Uterus (tissue), 4 donors: Measurements from ENCODE around the gene RHOH. TPM values are rescaled to one million over a fixed set of nuclear protein-coding genes. Genes with fewer than 3 reads are reported as not detected.

ENCODE experiments used
- DNase-seq, 2 donors: peaks; one replicate each; pipeline ENCODE4 v3.0.0-alpha.2; 2019 to 2020
- H3K27ac ChIP-seq, 2 donors: fragments of 200-600 bp; sonication (generic); 1 replicate in 1 of 2; 2 replicates in 1 of 2; pipeline ENCODE4 v1.5.1; 2016 to 2018
- H3K27me3 ChIP-seq, 2 donors: fragments of 200-600 bp; sonication (generic); one replicate each; pipeline ENCODE4 v1.5.1; 2018 to 2019; ENCODE audit warnings: control low read depth in 1 of 2
- H3K36me3 ChIP-seq, 2 donors: fragments of 200-600 bp; sonication (generic); one replicate each; pipeline ENCODE4 v1.5.1; 2019; ENCODE audit warnings: control low read depth in 1 of 2
- H3K4me1 ChIP-seq, 2 donors: fragments of 200-600 bp; sonication (generic); one replicate each; pipeline ENCODE4 v1.5.1; 2018 to 2019; ENCODE audit warnings: control low read depth in 1 of 2
- H3K4me3 ChIP-seq, 2 donors: fragments of 200-600 bp; sonication (generic); 1 replicate in 1 of 2; 2 replicates in 1 of 2; pipeline ENCODE4 v1.5.1; 2018 to 2019; ENCODE audit warnings: mild to moderate bottlenecking in 1 of 2
- H3K9me3 ChIP-seq, 2 donors: fragments of 200-600 bp; sonication (generic); one replicate each; pipeline ENCODE4 v1.5.1; 2019; ENCODE audit warnings: control low read depth in 1 of 2
- POLR2A ChIP-seq, 2 donors: fragments of 450-650 bp; IDR thresholded peaks; one replicate each; pipeline ENCODE4 v1.6.1; 2016; ENCODE audit warnings: antibody characterized with exemption in 2 of 2, mild to moderate bottlenecking in 1 of 2, moderate library complexity in 1 of 2
- intact Hi-C: fragments of 100-400 bp; cut with DNase I; formaldehyde crosslinking; loops from one replicate; pipeline ENCODE4 v1.15.1; 2023; ENCODE audit warnings: low total_unique reads
- total RNA-seq, 4 donors: library from RNA; depleted of rRNA in 3 of 4; stranded (reverse); fragments of >200 nt in 3 of 4; gene quantifications; one replicate each; pipeline versions ENCODE4 v1.1.0 to v1.2.4, GENCODE V29; 2014 to 2023
- TF ChIP-seq, protein P1 (sequence below), 4 experiments: fragments of 200-600 bp in 2 of 4; fragments of 450-650 bp in 2 of 4; sonication (generic) in 2 of 4; IDR thresholded peaks; one replicate each; pipeline ENCODE4 v1.5.1; 2016 to 2019; ENCODE audit warnings: antibody characterized with exemption in 4 of 4, mild to moderate bottlenecking in 2 of 4, moderate library complexity in 1 of 4
- donor health status: DM: yes; HTN: yes; CAD: no.

The RHOH gene
- total RNA-seq, 4 donors from 2014 or later, result 1.5 to 37.1 (median 3.0) TPM

DNA sequence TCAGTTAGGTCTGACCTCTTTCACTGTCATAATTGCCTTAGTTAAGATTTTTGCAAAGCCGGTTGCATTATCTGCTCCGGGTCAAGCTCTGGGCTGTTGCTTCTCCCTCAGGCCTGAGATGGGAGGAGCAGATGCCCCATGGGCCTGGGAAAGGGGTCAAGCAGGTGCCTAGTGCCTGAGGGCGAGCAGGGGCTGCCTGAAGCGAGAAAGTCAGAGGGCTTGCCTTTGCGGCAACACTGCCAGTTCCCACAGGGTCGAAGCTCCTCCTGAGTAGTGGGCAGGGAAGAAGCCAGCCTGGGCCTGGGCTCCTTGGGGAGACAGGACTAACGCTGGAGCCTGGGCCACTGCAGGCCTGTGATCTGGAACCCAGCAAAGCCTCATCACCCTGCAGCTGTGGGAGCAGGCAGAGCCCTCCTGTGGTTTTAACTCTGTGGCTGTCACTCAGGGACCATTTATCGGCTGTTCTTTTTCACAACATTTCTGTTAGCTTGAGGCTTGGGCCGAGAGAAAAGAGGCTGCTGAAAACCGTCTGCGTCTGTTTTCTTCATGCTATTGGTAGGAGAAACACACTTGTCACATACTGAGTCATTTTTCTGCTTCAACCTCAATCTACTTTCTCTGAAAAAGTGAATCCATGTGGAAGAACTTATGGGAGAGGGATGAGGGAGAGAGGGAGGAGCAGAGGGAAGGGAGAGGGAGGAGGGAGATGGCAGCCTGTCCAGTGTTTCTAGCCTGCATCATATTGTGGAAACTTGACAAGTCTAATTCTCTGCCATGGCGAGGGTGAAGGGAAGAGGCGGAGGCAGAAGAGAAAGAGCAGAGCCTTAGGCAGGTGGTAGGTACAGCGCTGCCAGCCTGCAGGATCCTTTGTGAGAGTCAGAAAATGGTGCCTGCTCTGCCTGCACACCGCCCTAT, 68.4 kb downstream of the RHOH start:
- H3K27ac ChIP-seq, result no peak overlapping the region
- DNase-seq, result peak; percentile 18 to 20
- H3K27me3 ChIP-seq, result no peaks in the 10 kb centered on the region
- no peaks in the 10 kb centered on the region for H3K36me3 ChIP-seq
- no peaks in the 10 kb centered on the region for H3K9me3 ChIP-seq
- TF ChIP-seq, protein P1, sequence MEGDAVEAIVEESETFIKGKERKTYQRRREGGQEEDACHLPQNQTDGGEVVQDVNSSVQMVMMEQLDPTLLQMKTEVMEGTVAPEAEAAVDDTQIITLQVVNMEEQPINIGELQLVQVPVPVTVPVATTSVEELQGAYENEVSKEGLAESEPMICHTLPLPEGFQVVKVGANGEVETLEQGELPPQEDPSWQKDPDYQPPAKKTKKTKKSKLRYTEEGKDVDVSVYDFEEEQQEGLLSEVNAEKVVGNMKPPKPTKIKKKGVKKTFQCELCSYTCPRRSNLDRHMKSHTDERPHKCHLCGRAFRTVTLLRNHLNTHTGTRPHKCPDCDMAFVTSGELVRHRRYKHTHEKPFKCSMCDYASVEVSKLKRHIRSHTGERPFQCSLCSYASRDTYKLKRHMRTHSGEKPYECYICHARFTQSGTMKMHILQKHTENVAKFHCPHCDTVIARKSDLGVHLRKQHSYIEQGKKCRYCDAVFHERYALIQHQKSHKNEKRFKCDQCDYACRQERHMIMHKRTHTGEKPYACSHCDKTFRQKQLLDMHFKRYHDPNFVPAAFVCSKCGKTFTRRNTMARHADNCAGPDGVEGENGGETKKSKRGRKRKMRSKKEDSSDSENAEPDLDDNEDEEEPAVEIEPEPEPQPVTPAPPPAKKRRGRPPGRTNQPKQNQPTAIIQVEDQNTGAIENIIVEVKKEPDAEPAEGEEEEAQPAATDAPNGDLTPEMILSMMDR (IDR thresholded peaks at IDR 0.05), result no peak
- no peak for TF ChIP-seq POLR2A (IDR thresholded peaks at IDR 0.05)
- intact Hi-C loops, result no loop called here
- H3K4me1 ChIP-seq, result no peaks in the 10 kb centered on the region
- no peak overlapping the region for H3K4me3 ChIP-seq

DNA sequence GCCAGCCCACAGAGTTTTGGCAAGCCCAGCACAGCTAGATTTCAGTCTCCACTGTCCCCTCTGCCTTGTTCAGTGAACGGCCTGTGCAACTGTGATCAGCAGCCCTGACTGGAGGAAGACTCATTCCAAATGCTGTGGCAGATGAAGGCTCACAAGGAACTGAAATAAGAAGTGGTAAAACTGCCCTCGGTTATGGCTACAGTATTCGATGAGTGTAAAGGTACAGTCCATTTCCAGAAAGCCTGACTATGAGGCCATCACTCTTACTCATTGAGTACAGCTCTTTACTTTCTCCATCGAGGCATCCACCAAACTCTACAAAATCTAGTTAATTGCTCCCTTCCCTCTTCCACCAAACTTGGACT, 69.1 kb downstream of the RHOH start:
- no peaks in the 10 kb centered on the region for H3K27me3 ChIP-seq
- intact Hi-C loops, result no loop called here
- no peak for TF ChIP-seq POLR2A (IDR thresholded peaks at IDR 0.05)
- TF ChIP-seq, protein P1 (IDR thresholded peaks at IDR 0.05), result no peak
- no peaks in the 10 kb centered on the region for H3K9me3 ChIP-seq
- no peaks in the 10 kb centered on the region for H3K4me1 ChIP-seq
- H3K27ac ChIP-seq, result no peak overlapping the region
- DNase-seq, result no peak
- H3K36me3 ChIP-seq, result no peaks in the 10 kb centered on the region
- H3K4me3 ChIP-seq, result no peak overlapping the region

DNA sequence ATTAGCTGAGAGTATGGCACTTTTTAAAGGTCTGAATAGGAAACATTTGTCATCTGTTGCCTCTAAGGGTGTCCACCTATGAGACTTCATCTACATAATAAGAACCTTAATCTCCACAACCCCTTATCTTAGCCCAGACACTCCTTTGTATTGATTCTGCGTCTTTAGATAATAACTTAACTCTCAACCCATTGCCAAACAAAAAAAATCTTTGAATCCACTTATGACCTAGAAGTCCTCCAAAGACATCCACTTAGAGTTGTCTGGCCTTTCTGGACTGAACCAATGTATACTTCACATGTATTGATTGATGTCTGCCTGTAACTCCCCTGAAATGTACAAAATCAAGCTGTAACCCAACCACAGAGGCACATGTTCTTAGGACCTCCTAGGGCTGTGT, 72.3 kb downstream of the RHOH start:
- intact Hi-C loops, result no loop called here
- TF ChIP-seq, protein P1 (IDR thresholded peaks at IDR 0.05), result no peak
- no peak for TF ChIP-seq POLR2A (IDR thresholded peaks at IDR 0.05)

DNA sequence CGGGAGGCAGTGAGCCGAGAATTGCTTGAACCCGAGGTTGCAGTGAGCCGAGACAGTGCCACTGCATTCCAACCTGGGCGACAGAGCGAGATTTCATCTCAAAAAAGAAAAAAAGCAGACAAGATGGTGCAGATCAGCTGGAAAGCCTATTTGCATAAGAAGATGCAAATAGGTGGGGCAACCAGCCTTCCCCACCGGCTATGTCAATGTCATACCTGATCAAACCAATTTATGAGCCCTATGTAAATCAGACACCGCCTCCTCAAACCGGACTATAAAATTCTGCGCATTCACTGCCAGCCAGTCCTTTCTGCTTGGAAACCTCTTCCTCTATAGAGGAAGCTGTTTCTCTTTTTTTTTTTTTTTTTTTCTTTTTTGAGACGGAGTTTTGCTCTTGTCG, 73.8 kb downstream of the RHOH start:
- H3K36me3 ChIP-seq, result no peaks in the 10 kb centered on the region
- H3K27ac ChIP-seq, result no peak overlapping the region
- no peaks in the 10 kb centered on the region for H3K27me3 ChIP-seq
- no peak overlapping the region for H3K4me3 ChIP-seq
- no peak for DNase-seq
- TF ChIP-seq POLR2A (IDR thresholded peaks at IDR 0.05), result no peak
- TF ChIP-seq, protein P1 (IDR thresholded peaks at IDR 0.05), result no peak
- no peaks in the 10 kb centered on the region for H3K9me3 ChIP-seq
- no peaks in the 10 kb centered on the region for H3K4me1 ChIP-seq
- intact Hi-C loops, result no loop called here

More for the DNA sequence above, 72.3 kb downstream of the RHOH start:
- no peak for DNase-seq
- H3K9me3 ChIP-seq, result no peaks in the 10 kb centered on the region
- H3K36me3 ChIP-seq, result no peaks in the 10 kb centered on the region
- no peak overlapping the region for H3K27ac ChIP-seq
- no peaks in the 10 kb centered on the region for H3K27me3 ChIP-seq
- H3K4me1 ChIP-seq, result no peaks in the 10 kb centered on the region
- no peak overlapping the region for H3K4me3 ChIP-seq

DNA sequence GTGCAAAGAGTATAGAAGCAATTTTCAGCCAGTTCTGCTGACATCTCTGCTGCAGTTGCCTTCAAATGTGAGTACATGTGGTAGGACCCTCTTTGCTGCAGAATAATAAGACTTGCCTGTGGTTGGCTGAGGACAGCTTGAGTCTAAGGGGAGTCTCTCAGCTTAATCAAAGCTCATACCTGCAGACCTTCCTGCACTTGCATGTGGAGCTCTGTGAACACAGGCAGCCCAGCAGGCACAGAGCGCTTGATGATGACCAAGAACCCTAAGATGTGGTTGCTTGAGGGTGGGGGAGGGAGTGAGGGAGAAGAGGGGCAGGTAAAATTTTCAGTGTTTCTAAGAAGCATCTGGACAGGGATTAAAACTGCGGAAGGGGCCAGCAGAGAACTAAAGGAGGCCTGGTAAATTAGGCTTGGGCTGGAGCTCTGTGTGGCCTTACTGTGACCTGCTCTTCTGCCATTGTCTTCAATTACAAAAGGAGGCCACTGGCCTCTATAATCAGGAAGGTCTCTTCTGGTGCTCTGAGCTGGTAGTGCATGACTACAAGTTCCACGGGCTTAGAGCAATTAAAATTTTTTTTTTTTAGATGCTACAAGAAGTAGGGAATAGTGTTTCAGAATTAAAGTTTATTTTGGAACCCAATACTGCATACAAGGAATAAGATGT, 78.4 kb downstream of the RHOH start:
- H3K4me3 ChIP-seq, result no peak overlapping the region
- no peak for DNase-seq
- no peak overlapping the region for H3K27ac ChIP-seq
- H3K27me3 ChIP-seq, result no peaks in the 10 kb centered on the region
- no peaks in the 10 kb centered on the region for H3K9me3 ChIP-seq
- TF ChIP-seq POLR2A (IDR thresholded peaks at IDR 0.05), result no peak
- TF ChIP-seq, protein P1 (IDR thresholded peaks at IDR 0.05), result no peak
- no peaks in the 10 kb centered on the region for H3K36me3 ChIP-seq
- no peaks in the 10 kb centered on the region for H3K4me1 ChIP-seq
- intact Hi-C loops, result no loop called here
